ENCODE results near the gene SLC2A6. TPM values are rescaled to one million over a fixed set of nuclear protein-coding genes. Genes with fewer than 3 reads are reported as not detected.

The SLC2A6 gene
- total RNA-seq, 4 donors from 2014 or later = 1.0 to 5.1 (median 3.0) TPM

- no peak for TF ChIP-seq CTCF (IDR thresholded peaks at IDR 0.05; ENCODE audit: low read depth)
Measured at GRCh38 chr9:133464638-133465037, 14.3 kb downstream of the SLC2A6 start.

GRCh38 chr9:133463864-133464615 lies 14.9 kb downstream of the SLC2A6 start:
- TF ChIP-seq CTCF (IDR thresholded peaks at IDR 0.05; ENCODE audit: low read depth) = no peak

GRCh38 chr9:133463234-133463863 lies 15.6 kb downstream of the SLC2A6 start:
- no peak for TF ChIP-seq CTCF (IDR thresholded peaks at IDR 0.05; ENCODE audit: low read depth)

- TF ChIP-seq CTCF (IDR thresholded peaks at IDR 0.05; ENCODE audit: low read depth) = no peak
Measured at GRCh38 chr9:133461975-133462374, 16.9 kb downstream of the SLC2A6 start.

- no peak for TF ChIP-seq CTCF (IDR thresholded peaks at IDR 0.05; ENCODE audit: low read depth)
Measured at GRCh38 chr9:133460405-133461175, 18.3 kb downstream of the SLC2A6 start.

GRCh38 chr9:133459476-133460404 lies 19.2 kb downstream of the SLC2A6 start, which contains the start of gene CACFD1:
Gene CACFD1, plus strand, starts transcription at chr9:133459978. Its CDS starts 89 bp downstream, at chr9:133460067.
- no peak for TF ChIP-seq CTCF (IDR thresholded peaks at IDR 0.05; ENCODE audit: low read depth)

All from subcutaneous adipose tissue (tissue), 4 donors.